ENCODE measurements around the gene ASPG. TPM values are rescaled to one million over a fixed set of nuclear protein-coding genes. Genes with fewer than 3 reads are reported as not detected.

ASPG gene
- total RNA-seq, 1 experiment from 2014 or later: 3.4 TPM

GRCh38 chr14:104132981-104133380, 47.5 kb downstream of the ASPG start (continued):
- TF ChIP-seq, protein P1, sequence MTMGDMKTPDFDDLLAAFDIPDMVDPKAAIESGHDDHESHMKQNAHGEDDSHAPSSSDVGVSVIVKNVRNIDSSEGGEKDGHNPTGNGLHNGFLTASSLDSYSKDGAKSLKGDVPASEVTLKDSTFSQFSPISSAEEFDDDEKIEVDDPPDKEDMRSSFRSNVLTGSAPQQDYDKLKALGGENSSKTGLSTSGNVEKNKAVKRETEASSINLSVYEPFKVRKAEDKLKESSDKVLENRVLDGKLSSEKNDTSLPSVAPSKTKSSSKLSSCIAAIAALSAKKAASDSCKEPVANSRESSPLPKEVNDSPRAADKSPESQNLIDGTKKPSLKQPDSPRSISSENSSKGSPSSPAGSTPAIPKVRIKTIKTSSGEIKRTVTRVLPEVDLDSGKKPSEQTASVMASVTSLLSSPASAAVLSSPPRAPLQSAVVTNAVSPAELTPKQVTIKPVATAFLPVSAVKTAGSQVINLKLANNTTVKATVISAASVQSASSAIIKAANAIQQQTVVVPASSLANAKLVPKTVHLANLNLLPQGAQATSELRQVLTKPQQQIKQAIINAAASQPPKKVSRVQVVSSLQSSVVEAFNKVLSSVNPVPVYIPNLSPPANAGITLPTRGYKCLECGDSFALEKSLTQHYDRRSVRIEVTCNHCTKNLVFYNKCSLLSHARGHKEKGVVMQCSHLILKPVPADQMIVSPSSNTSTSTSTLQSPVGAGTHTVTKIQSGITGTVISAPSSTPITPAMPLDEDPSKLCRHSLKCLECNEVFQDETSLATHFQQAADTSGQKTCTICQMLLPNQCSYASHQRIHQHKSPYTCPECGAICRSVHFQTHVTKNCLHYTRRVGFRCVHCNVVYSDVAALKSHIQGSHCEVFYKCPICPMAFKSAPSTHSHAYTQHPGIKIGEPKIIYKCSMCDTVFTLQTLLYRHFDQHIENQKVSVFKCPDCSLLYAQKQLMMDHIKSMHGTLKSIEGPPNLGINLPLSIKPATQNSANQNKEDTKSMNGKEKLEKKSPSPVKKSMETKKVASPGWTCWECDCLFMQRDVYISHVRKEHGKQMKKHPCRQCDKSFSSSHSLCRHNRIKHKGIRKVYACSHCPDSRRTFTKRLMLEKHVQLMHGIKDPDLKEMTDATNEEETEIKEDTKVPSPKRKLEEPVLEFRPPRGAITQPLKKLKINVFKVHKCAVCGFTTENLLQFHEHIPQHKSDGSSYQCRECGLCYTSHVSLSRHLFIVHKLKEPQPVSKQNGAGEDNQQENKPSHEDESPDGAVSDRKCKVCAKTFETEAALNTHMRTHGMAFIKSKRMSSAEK (CRISPR knock-in tag; IDR thresholded peaks at IDR 0.05; ENCODE audit: borderline replicate concordance): no peak
- TF ChIP-seq ZNF423 (CRISPR knock-in tag; IDR thresholded peaks at IDR 0.05) (no peak), FOXK1 (CRISPR knock-in tag; IDR thresholded peaks at IDR 0.05) (no peak), SP1 (CRISPR knock-in tag; conservative IDR thresholded peaks at IDR 0.05) (no peak), SMAD3 (CRISPR knock-in tag; IDR thresholded peaks at IDR 0.05; ENCODE audit: borderline replicate concordance) (no peak), ZSCAN18 (CRISPR knock-in tag; IDR thresholded peaks at IDR 0.05) (no peak)

DNA sequence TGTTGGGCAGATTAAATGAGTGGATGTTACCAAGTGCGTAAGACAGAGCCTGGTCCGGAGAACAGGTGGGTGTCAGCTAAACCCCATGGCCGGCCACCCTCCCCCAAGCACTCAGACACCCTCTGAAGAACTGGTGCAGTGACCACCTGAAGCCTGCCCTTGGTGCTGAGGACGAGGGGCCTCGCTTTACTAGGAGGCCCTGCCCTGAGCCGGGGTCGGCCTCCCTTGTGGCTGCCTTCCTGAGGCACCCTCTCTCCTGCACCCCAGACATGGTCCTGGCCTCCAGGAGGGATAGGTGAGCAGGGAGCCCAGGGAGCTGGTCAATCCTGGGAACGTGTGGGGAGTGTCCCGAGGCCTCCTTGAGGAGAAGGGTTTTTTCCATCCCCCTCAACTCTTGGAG, 48.0 kb downstream of the ASPG start:
- no peak overlapping the region for H3K4me3 Mint-ChIP-seq
- peaks cover 13% of the 10 kb centered on the region for H3K4me1 Mint-ChIP-seq
- peaks cover 37% of the 10 kb centered on the region for H3K27me3 Mint-ChIP-seq (ENCODE audit: low read depth)
- H3K9me3 Mint-ChIP-seq: peaks cover 16% of the 10 kb centered on the region
- DNase-seq (ENCODE audit: low spot score) (no peak), ATAC-seq (no peak)
- TF ChIP-seq EMX1 (CRISPR knock-in tag; IDR thresholded peaks at IDR 0.05): no peak
- no peak for TF ChIP-seq SP1 (CRISPR knock-in tag; conservative IDR thresholded peaks at IDR 0.05)
- TF ChIP-seq IRF1 (CRISPR knock-in tag; IDR thresholded peaks at IDR 0.05): no peak
- TF ChIP-seq, protein P2, sequence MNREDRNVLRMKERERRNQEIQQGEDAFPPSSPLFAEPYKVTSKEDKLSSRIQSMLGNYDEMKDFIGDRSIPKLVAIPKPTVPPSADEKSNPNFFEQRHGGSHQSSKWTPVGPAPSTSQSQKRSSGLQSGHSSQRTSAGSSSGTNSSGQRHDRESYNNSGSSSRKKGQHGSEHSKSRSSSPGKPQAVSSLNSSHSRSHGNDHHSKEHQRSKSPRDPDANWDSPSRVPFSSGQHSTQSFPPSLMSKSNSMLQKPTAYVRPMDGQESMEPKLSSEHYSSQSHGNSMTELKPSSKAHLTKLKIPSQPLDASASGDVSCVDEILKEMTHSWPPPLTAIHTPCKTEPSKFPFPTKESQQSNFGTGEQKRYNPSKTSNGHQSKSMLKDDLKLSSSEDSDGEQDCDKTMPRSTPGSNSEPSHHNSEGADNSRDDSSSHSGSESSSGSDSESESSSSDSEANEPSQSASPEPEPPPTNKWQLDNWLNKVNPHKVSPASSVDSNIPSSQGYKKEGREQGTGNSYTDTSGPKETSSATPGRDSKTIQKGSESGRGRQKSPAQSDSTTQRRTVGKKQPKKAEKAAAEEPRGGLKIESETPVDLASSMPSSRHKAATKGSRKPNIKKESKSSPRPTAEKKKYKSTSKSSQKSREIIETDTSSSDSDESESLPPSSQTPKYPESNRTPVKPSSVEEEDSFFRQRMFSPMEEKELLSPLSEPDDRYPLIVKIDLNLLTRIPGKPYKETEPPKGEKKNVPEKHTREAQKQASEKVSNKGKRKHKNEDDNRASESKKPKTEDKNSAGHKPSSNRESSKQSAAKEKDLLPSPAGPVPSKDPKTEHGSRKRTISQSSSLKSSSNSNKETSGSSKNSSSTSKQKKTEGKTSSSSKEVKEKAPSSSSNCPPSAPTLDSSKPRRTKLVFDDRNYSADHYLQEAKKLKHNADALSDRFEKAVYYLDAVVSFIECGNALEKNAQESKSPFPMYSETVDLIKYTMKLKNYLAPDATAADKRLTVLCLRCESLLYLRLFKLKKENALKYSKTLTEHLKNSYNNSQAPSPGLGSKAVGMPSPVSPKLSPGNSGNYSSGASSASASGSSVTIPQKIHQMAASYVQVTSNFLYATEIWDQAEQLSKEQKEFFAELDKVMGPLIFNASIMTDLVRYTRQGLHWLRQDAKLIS (CRISPR knock-in tag; IDR thresholded peaks at IDR 0.05; ENCODE audit: borderline replicate concordance): no peak
- no peak for TF ChIP-seq NFE2L1 (CRISPR knock-in tag; IDR thresholded peaks at IDR 0.05)
- TF ChIP-seq IRF2 (CRISPR knock-in tag; IDR thresholded peaks at IDR 0.05; ENCODE audit: borderline replicate concordance, low read depth): no peak
- no peak for TF ChIP-seq GRHL2 (CRISPR knock-in tag; IDR thresholded peaks at IDR 0.05; ENCODE audit: insufficient replicate concordance, severe bottlenecking)
- TF ChIP-seq, protein P3, sequence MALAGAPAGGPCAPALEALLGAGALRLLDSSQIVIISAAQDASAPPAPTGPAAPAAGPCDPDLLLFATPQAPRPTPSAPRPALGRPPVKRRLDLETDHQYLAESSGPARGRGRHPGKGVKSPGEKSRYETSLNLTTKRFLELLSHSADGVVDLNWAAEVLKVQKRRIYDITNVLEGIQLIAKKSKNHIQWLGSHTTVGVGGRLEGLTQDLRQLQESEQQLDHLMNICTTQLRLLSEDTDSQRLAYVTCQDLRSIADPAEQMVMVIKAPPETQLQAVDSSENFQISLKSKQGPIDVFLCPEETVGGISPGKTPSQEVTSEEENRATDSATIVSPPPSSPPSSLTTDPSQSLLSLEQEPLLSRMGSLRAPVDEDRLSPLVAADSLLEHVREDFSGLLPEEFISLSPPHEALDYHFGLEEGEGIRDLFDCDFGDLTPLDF (CRISPR knock-in tag; IDR thresholded peaks at IDR 0.05): no peak
- no peak for TF ChIP-seq ZBTB43 (CRISPR knock-in tag; IDR thresholded peaks at IDR 0.05)
- TF ChIP-seq ZNF423 (CRISPR knock-in tag; IDR thresholded peaks at IDR 0.05): no peak
- no peak for TF ChIP-seq CTCF (IDR thresholded peaks at IDR 0.05)
- ChIA-PET CTCF (interaction anchor here (0.6 to 3.0 kb wide), 4 partner anchors 55 to 1035 kb away, joined by 3 to 21 read pairs (median 4); partner anchors contain the start of gene JAG2), POLR2A (no interaction called here)
- no peak overlapping the region for H3K27ac Mint-ChIP-seq
- H3K36me3 Mint-ChIP-seq: peaks cover 8% of the 10 kb centered on the region
